ENCODE measurements around the gene TM7SF2. TPM values are rescaled to one million over a fixed set of nuclear protein-coding genes. Genes with fewer than 3 reads are reported as not detected.

TM7SF2 gene
- total and polyA plus RNA-seq, 2 of the 13 experiments (the other 11 are each of a cell fraction or from before 2014, with no cell fraction given): 56.0 to 66.9 TPM

DNA sequence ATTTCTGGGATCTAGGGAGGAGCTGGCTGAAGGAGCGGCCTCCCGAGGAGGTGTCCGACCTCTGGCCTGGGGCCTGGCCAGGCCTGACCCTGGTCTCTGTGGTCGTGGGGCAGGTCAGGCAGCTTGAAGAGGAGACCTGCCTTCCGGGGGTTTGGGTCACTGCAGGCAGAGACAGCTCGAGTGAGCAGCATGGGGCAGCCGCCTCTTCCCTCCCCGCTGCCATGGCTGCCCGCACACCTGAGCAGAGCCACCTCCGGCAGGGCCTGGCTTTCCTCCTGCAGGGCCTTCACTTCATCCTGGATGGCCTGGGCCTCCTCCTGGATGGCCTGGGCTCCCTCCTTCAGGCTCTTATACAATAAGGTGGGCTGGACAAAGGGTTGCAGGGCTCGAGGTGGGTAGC, 45.4 kb upstream of the TM7SF2 start (continued):
- TF ChIP-seq, protein P1, sequence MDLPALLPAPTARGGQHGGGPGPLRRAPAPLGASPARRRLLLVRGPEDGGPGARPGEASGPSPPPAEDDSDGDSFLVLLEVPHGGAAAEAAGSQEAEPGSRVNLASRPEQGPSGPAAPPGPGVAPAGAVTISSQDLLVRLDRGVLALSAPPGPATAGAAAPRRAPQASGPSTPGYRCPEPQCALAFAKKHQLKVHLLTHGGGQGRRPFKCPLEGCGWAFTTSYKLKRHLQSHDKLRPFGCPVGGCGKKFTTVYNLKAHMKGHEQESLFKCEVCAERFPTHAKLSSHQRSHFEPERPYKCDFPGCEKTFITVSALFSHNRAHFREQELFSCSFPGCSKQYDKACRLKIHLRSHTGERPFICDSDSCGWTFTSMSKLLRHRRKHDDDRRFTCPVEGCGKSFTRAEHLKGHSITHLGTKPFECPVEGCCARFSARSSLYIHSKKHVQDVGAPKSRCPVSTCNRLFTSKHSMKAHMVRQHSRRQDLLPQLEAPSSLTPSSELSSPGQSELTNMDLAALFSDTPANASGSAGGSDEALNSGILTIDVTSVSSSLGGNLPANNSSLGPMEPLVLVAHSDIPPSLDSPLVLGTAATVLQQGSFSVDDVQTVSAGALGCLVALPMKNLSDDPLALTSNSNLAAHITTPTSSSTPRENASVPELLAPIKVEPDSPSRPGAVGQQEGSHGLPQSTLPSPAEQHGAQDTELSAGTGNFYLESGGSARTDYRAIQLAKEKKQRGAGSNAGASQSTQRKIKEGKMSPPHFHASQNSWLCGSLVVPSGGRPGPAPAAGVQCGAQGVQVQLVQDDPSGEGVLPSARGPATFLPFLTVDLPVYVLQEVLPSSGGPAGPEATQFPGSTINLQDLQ (CRISPR knock-in tag; IDR thresholded peaks at IDR 0.05): no peak
- no peak for TF ChIP-seq ZNF607 (CRISPR knock-in tag; IDR thresholded peaks at IDR 0.05; ENCODE audit: borderline replicate concordance)
- TF ChIP-seq ZNF773 (CRISPR knock-in tag; IDR thresholded peaks at IDR 0.05; ENCODE audit: borderline replicate concordance): no peak
- TF ChIP-seq HINFP (CRISPR knock-in tag; IDR thresholded peaks at IDR 0.05; ENCODE audit: low read depth): no peak
- TF ChIP-seq HOXA3 (CRISPR knock-in tag; IDR thresholded peaks at IDR 0.05): peak; percentile 15; the same call in 1 of the 2 replicates
- no peak for TF ChIP-seq NPAS2 (CRISPR knock-in tag; IDR thresholded peaks at IDR 0.05; ENCODE audit: borderline replicate concordance)
- 0 out of 2 replicates have a peak, but pooled peaks have one; percentile 59 for TF ChIP-seq ZNF280B (CRISPR knock-in tag; IDR thresholded peaks at IDR 0.05; ENCODE audit: borderline replicate concordance)
- no peak for TF ChIP-seq PAX8 (CRISPR knock-in tag; IDR thresholded peaks at IDR 0.05; ENCODE audit: borderline replicate concordance)
- no peak for TF ChIP-seq ZNF121 (CRISPR knock-in tag; IDR thresholded peaks at IDR 0.05)
- TF ChIP-seq, protein P2, sequence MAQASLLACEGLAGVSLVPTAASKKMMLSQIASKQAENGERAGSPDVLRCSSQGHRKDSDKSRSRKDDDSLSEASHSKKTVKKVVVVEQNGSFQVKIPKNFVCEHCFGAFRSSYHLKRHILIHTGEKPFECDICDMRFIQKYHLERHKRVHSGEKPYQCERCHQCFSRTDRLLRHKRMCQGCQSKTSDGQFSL (CRISPR knock-in tag; IDR thresholded peaks at IDR 0.05): peak; percentile 52; the same call in 1 of the 2 replicates
- TF ChIP-seq GPN1 (CRISPR knock-in tag; IDR thresholded peaks at IDR 0.05; ENCODE audit: borderline replicate concordance): no peak
- 0 out of 2 replicates have a peak, but pooled peaks have one; percentile 37 for TF ChIP-seq JUND (CRISPR knock-in tag; IDR thresholded peaks at IDR 0.05)
- no peak for TF ChIP-seq PRMT3 (CRISPR knock-in tag; IDR thresholded peaks at IDR 0.05; ENCODE audit: borderline replicate concordance, low read depth)
- TF ChIP-seq ZNF251 (CRISPR knock-in tag; IDR thresholded peaks at IDR 0.05): no peak
- TF ChIP-seq YY1 (IDR thresholded peaks at IDR 0.05; ENCODE audit: insufficient read depth, insufficient replicate concordance, low read depth, low read length): peak; percentile 23
- TF ChIP-seq XBP1 (CRISPR knock-in tag; IDR thresholded peaks at IDR 0.05): no peak
- no peak for TF ChIP-seq THAP9 (CRISPR knock-in tag; IDR thresholded peaks at IDR 0.05; ENCODE audit: borderline replicate concordance)
- peak; percentile 21; the same call in 1 of the 2 replicates for TF ChIP-seq GATAD1 (CRISPR knock-in tag; IDR thresholded peaks at IDR 0.05)
- no peak for TF ChIP-seq SNRNP70 (IDR thresholded peaks at IDR 0.05; ENCODE audit: low read depth, low read length)
- TF ChIP-seq ZNF292 (CRISPR knock-in tag; IDR thresholded peaks at IDR 0.05; ENCODE audit: borderline replicate concordance, low read depth): no peak
- TF ChIP-seq ZFY (CRISPR knock-in tag; IDR thresholded peaks at IDR 0.05): peak; percentile 79
- no peak for TF ChIP-seq PAF1 (CRISPR knock-in tag; IDR thresholded peaks at IDR 0.05)

Measured in HepG2 (cell line).